SU-DHL-6 (cell line): ENCODE results near the gene TRDN.

ENCODE experiments used
- EZH2phosphoT487 ChIP-seq: fragments of 200-600 bp; sonication (generic), shearing (Covaris generic); conservative IDR thresholded peaks from 2 replicates; pipeline ENCODE4 v1.6.1; 2018; ENCODE audit warnings: mild to moderate bottlenecking, antibody characterized with exemption, low read length, moderate library complexity, mixed read lengths
- TF ChIP-seq, protein P1 (sequence below): fragments of 200-600 bp; sonication (generic); IDR thresholded peaks from one replicate; pipeline ENCODE4 v1.5.1; 2017; ENCODE audit warnings: antibody characterized with exemption, mild to moderate bottlenecking, low read length, moderate library complexity; ENCODE audit not compliant: insufficient read depth, poor library complexity, severe bottlenecking

DNA sequence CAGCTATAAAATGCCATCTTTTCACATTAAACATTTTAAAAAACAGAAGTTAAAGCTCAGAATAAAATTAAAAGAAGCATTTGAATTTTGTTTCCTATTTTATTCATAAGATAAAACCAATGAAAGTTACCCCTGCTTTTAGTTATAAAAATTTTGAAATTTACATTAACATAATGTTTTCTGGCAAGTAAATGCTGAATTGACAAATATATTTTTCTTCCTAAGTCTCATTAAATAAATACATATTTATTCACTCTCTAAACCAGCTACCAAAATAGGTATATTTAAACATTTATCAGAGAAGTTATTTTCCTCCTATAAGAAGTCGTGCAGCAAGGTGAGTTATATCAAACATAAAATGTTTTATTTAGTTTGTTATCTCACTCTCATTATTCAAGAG is 213.6 kb downstream of the TRDN start:
- no peak for TF ChIP-seq EZH2phosphoT487
- TF ChIP-seq, protein P1, sequence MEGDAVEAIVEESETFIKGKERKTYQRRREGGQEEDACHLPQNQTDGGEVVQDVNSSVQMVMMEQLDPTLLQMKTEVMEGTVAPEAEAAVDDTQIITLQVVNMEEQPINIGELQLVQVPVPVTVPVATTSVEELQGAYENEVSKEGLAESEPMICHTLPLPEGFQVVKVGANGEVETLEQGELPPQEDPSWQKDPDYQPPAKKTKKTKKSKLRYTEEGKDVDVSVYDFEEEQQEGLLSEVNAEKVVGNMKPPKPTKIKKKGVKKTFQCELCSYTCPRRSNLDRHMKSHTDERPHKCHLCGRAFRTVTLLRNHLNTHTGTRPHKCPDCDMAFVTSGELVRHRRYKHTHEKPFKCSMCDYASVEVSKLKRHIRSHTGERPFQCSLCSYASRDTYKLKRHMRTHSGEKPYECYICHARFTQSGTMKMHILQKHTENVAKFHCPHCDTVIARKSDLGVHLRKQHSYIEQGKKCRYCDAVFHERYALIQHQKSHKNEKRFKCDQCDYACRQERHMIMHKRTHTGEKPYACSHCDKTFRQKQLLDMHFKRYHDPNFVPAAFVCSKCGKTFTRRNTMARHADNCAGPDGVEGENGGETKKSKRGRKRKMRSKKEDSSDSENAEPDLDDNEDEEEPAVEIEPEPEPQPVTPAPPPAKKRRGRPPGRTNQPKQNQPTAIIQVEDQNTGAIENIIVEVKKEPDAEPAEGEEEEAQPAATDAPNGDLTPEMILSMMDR: no peak
